CD4-positive, alpha-beta T cell treated with Interleukin-1 beta for 1 hour (primary cell): ENCODE measurements around the gene FOXO3.
"Not testable (repeated sequence)": the region's sequence is repeated elsewhere in the genome, so short reads cannot be mapped to it uniquely, and the experiment has no call there.

Source experiments
- DNase-seq, 2 donors: peaks; one replicate each; pipeline ENCODE4 v3.0.0-alpha.2; 2020 to 2022

Gene FOXO3

DNA sequence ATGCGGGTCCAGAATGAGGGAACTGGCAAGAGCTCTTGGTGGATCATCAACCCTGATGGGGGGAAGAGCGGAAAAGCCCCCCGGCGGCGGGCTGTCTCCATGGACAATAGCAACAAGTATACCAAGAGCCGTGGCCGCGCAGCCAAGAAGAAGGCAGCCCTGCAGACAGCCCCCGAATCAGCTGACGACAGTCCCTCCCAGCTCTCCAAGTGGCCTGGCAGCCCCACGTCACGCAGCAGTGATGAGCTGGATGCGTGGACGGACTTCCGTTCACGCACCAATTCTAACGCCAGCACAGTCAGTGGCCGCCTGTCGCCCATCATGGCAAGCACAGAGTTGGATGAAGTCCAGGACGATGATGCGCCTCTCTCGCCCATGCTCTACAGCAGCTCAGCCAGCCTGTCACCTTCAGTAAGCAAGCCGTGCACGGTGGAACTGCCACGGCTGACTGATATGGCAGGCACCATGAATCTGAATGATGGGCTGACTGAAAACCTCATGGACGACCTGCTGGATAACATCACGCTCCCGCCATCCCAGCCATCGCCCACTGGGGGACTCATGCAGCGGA lies 102.9 kb downstream of the FOXO3 start:
- not testable (repeated sequence) for DNase-seq

GRCh38 chr6:108665495-108666196 lies 104.9 kb downstream of the FOXO3 start:
- no peak for DNase-seq

GRCh38 chr6:108666656-108667260 lies 106.0 kb downstream of the FOXO3 start:
- DNase-seq: no peak

- DNase-seq: no peak
Measured at GRCh38 chr6:108667993-108668392, 107.3 kb downstream of the FOXO3 start.

DNA sequence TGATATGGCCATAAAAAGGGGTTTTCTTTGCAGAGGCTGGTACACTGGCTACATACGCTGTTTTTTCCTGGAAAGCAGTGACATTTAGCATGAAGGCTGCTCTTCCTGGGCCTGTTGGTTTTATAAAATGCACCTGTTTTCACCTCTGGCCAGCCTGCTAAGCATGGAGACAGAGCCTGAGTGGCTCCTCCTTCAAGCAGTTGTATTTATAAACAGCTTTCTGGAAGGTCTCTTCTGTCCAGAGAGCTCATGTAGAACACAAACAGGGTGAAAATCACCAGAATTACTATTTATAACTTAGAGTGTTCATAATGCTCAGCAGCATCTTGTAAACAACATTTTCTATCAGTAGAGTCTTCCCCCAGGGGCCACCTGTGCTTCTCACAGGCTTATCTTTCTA lies 109.0 kb downstream of the FOXO3 start:
- DNase-seq: no peak

DNA sequence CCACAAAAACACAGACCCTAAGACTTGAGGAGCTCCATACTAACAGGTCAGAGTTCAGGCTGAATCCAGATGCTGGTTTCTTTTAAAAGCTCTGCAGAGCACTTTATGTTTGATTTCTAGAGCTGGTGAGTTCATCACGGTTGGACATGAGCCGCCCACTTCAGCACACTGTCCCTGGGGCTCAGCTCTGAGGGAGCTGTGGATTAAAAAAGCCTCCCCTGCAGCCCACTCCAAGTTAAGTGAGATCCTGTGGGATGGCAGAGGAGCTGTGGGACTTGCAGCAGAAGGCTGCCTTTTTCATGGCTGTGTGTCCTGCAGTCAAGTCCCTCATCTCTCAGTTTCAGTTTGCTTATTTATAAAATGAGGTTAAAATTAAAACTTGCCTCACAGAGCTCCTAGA lies 110.5 kb downstream of the FOXO3 start:
- DNase-seq: no peak

- DNase-seq: no peak
Measured at GRCh38 chr6:108671790-108672189, 111.1 kb downstream of the FOXO3 start.

- DNase-seq: no peak
Measured at GRCh38 chr6:108672641-108673040, 111.9 kb downstream of the FOXO3 start.

DNA sequence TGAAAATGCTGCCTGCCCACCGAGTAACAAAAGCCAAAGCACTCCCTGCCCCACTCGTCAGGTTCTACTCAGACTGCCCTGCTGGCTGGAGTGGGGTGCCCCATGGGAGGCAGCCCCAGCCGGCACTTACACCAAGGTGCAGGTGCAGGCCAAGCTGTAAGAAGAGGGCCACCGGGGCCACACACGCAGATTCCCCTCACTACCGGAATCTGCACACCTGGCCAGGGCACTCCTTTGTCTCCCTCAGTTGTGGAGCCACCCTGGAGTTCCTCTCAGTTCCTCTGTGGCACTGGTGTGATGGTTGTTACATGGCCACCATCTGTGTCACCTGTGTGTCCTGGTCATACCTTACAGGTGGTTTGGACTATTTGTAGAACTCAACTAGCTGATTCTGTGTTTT lies 112.4 kb downstream of the FOXO3 start:
- no peak for DNase-seq

- no peak for DNase-seq
Measured at GRCh38 chr6:108673602-108674001, 112.9 kb downstream of the FOXO3 start.

DNA sequence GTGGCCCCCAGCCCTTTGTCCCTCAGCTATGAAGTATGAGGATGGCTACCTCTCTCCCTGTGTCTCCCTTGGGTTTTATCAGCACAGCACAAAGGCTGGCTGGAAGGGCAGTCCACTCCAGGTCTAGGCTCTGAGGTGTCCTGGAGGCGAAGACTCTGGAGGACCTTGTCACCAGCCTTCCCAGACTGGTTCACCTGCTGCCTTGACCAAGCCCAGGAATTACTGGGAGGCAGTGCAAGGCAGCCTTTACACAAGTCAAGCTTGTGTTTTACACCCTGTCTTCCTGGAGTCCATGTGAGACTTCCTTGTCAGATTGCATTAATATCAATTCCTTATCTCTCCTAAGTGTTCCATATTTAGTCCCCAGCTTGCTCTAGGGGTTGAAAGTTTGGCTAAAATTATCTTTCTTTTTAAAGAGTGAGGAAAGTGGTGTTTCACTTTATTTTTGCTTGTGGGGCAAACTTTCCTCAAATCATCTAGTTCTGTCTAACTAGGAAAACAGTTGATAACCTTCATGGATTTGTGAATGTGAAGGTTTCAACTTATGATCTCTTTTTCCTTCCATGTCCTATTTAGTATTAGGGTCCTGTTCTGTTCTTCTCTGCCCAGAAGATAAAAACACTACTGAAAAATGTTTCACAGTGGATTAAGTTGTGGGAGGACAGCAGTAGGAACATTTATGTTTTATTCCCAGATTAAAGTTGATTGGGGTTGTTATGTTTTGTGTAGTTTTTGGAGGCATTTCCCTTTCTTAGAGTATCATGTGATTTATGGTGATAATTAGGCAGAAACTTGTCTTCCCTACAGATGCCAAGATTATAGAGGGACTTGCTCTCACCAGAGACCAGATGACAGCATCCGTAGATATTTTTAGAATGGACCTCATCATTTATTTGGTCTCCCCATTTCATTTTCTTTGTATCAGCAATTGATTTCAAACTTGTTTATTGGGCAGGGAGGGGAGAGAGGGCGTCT lies 114.8 kb downstream of the FOXO3 start:
- DNase-seq: no peak

- DNase-seq: no peak
Measured at GRCh38 chr6:108676555-108676954, 115.8 kb downstream of the FOXO3 start.

GRCh38 chr6:108677357-108677756 lies 116.6 kb downstream of the FOXO3 start:
- DNase-seq: no peak

DNA sequence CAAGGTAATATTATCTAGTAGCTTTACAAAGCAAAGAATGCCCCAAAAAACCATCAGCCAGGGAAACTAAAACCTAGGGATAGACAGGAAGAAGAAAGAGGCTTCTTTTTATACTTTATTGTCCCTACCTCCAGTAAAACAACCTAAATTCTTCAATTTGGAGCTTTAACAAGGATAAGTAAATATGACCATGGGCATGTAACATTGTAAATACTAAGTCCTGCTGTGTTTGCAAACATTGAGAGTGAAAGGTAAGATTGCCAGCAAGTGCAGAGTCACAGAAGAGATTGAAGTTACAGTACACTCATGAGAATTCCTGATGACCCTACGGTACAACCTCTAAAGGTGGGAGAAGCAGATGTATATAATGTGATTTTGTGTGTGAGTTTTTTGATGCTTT lies 117.2 kb downstream of the FOXO3 start:
- DNase-seq: no peak

GRCh38 chr6:108680314-108680713 lies 119.6 kb downstream of the FOXO3 start:
- not testable (repeated sequence) for DNase-seq

GRCh38 chr6:108681721-108682120 lies 121.0 kb downstream of the FOXO3 start:
- not testable (repeated sequence) for DNase-seq

DNA sequence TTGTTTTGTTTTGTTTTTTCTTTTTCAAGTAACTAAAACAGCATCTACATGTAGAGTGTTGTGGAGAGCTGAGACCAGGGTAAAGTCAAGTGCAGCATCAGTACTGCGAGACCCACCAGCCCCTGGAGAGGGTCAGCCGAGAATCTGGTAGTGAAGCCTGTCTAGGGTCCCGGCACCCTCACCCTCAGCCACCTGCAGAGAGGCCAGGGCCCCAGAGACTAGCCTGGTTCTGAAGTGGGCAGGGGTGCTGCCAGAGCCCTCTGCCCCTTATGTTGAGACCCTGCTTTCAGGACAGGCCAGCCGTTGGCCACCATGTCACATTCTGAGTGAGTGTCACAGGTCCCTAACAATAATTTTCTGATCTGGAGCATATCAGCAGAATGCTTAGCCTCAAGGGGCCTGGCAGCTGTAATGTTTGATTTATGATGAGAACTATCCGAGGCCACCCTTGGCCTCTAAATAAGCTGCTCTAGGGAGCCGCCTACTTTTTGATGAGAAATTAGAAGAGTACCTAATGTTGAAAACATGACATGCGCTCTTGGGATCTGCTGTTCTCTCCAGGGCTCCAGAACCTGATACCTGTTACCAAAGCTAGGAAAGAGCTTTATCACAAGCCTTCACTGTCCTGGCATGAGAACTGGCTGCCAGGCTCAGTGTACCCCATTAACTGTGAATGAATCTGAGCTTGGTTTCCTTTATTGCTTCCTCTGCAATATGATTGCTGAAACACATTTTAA lies 121.8 kb downstream of the FOXO3 start:
- not testable (repeated sequence) for DNase-seq

DNA sequence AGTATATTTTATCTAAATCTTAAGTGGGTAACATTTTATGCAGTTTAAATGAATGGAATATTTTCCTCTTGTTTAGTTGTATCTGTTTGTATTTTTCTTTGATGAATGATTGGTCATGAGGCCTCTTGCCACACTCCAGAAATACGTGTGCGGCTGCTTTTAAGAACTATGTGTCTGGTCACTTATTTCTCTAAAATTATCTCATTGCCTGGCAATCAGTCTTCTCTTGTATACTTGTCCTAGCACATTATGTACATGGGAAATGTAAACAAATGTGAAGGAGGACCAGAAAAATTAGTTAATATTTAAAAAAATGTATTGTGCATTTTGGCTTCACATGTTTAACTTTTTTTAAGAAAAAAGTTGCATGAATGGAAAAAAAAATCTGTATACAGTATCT lies 123.3 kb downstream of the FOXO3 start:
- DNase-seq: not testable (repeated sequence)

DNA sequence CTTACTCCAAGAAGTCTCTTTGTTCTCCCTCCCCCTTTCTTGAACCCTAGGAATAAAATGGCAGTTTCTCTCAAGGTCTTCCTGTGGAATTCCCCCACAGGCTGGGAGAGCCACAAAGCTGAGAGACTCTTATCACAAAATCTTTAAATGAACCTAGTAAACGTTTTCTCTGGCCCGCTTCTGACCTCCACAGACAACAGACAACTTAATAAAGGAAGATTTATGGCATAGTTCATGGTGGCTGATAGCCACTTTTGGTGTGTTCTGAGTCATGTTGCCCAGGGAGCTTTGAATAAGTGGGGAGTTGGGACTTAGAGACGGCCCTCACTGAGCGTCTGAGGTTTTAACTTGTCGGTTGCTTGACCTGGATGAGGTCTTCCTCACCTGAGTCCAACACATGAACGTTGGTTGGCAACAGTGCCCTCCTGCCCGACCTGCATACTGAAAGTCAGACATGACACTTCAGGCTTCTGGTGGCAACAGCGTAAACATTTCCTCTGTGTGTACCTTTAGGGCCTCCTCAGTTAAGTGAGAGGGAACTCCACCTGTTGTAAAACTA lies 124.1 kb downstream of the FOXO3 start:
- DNase-seq: peak in 1 of 2 donors; percentile 6

- no peak for DNase-seq
Measured at GRCh38 chr6:108685970-108686369, 125.3 kb downstream of the FOXO3 start.

DNA sequence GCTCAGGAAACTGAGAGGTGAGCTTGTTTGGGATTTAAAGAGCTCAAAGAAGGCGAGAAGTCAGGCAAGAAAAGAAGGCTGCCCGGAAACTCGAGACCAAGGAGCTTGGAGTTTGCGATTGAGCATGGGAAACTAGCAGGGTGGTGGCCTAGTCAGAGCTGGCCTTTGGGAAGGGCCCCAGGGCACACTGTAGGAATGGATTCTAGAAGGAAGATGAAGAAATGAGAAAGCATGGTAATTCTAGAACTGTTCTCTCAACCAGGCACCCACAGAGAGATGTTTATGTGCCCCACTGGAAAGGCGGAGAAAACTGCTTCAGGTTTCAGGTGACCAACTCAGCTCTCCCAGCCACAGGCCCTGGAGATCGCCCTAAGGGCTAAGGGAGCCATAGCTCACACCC lies 126.2 kb downstream of the FOXO3 start:
- no peak for DNase-seq

- no peak for DNase-seq
Measured at GRCh38 chr6:108687921-108688320, 127.2 kb downstream of the FOXO3 start.
